Measurements from ENCODE around the gene FBXO38.

FBXO38 gene

GRCh38 chr5:148482196-148482595 lies 98.4 kb downstream of the FBXO38 start:
- TF ChIP-seq, protein P1, sequence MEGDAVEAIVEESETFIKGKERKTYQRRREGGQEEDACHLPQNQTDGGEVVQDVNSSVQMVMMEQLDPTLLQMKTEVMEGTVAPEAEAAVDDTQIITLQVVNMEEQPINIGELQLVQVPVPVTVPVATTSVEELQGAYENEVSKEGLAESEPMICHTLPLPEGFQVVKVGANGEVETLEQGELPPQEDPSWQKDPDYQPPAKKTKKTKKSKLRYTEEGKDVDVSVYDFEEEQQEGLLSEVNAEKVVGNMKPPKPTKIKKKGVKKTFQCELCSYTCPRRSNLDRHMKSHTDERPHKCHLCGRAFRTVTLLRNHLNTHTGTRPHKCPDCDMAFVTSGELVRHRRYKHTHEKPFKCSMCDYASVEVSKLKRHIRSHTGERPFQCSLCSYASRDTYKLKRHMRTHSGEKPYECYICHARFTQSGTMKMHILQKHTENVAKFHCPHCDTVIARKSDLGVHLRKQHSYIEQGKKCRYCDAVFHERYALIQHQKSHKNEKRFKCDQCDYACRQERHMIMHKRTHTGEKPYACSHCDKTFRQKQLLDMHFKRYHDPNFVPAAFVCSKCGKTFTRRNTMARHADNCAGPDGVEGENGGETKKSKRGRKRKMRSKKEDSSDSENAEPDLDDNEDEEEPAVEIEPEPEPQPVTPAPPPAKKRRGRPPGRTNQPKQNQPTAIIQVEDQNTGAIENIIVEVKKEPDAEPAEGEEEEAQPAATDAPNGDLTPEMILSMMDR (IDR thresholded peaks at IDR 0.05) = no peak
- peak overlapping the region; percentile 31 for H3K4me3 ChIP-seq
- no peak for DNase-seq (ENCODE audit: low spot score)
- no peak overlapping the region for H3K27ac ChIP-seq

DNA sequence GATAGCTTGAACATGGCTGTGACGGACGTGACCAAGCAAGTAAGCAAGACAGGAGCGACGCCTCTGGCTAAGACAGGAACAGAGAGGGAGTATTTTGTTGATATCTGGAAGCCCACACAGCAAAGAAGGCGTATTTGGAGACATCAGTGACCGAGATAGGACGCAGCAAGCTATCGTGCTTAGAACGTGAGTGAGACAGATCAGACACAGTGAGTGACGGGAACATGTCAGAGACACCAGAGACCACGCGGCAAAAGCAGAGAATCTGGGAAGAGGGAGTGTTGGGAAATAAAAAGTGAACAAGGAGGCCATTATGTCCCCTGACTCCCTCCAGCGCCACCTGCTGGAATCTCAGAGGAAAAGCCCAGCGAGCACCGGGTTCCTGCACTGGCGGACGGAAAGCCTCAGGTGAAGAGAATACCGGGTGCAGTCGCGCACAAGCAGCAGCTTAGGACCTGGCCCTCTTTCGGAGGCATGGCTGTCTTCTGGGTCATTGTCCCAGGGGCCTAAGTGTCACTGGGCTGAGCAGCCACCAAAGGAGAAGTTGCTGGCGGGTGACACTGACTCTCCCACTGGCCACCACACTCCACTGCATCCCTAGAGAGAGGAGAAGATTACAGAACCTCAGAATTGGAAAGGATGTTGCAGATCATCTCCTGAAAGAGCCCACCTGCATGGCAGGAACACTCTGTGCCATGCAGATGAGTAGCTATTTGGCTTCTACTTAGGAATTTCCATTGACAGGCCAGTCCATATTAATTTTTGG lies 99.1 kb downstream of the FBXO38 start:
- TF ChIP-seq, protein P1 (IDR thresholded peaks at IDR 0.05) = peak; percentile 74
- Histone ChIP-seq H3K4me3 (peak overlapping the region; percentile 31), H3K27ac (no peak overlapping the region)
- DNase-seq (ENCODE audit: low spot score) = peak; percentile 79

GRCh38 chr5:148483750-148484149 lies 100.0 kb downstream of the FBXO38 start:
- Histone ChIP-seq H3K27ac (no peak overlapping the region), H3K4me3 (no peak overlapping the region)
- TF ChIP-seq, protein P1 (IDR thresholded peaks at IDR 0.05) = no peak
- no peak for DNase-seq (ENCODE audit: low spot score)

- TF ChIP-seq, protein P1 (IDR thresholded peaks at IDR 0.05) = no peak
- DNase-seq (ENCODE audit: low spot score) = no peak
- no peak overlapping the region for H3K4me3 ChIP-seq
- no peak overlapping the region for H3K27ac ChIP-seq
These were observed 100.9 kb downstream of the FBXO38 start for GRCh38 chr5:148484651-148485050.

DNA sequence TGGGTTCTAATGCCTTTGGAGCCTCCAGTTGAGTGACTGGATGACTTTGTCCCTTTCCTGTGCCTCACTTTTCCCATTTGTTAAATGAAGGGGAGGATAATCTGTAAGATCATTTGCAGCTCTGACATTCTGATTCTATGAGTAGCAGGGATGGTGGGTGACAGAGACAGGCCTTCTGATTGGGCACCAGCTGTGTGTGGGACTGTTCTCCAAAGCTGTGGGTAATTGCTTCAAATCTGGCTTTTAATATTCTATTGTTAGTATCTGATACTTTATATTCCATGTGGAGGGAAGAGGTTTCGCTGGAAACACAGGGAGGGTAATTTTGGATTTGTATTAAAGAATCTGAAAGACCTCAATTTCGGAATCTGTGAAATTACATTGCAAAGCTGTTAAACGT lies 102.7 kb downstream of the FBXO38 start:
- H3K27ac ChIP-seq = no peak overlapping the region
- no peak overlapping the region for H3K4me3 ChIP-seq
- TF ChIP-seq, protein P1 (IDR thresholded peaks at IDR 0.05) = no peak
- DNase-seq (ENCODE audit: low spot score) = no peak

GRCh38 chr5:148488757-148489156 lies 105.0 kb downstream of the FBXO38 start:
- no peak overlapping the region for H3K27ac ChIP-seq
- TF ChIP-seq, protein P1 (IDR thresholded peaks at IDR 0.05) = no peak
- no peak for DNase-seq (ENCODE audit: low spot score)
- H3K4me3 ChIP-seq = no peak overlapping the region

Measured in coronary artery (tissue), 2 donors.